K562 (cell line): Measurements from ENCODE around the gene ITLN1. TPM values are rescaled to one million over a fixed set of nuclear protein-coding genes. Genes with fewer than 3 reads are reported as not detected.

Experiments used
- CEBPZ ChIP-seq: fragments of 150-350 bp; IDR thresholded peaks from 2 replicates; pipeline ENCODE4 v1.6.1; 2014; ENCODE audit warnings: low read depth, mild to moderate bottlenecking, low read length, borderline replicate concordance
- FIP1L1 ChIP-seq: fragments of 200-400 bp; formaldehyde crosslinking; IDR thresholded peaks from 2 replicates; pipeline ENCODE4 v1.6.1; 2018; ENCODE audit warnings: mild to moderate bottlenecking, low read depth, low read length; ENCODE audit not compliant: poor library complexity, severe bottlenecking
- JUN ChIP-seq, 2 experiments: sonication (generic) in 1 of 2; formaldehyde crosslinking in 1 of 2; IDR thresholded peaks; 2 replicates each; pipeline versions ENCODE4 v1.6.1 to v1.8.0; 2012 to 2022; ENCODE audit warnings: borderline replicate concordance in 2 of 2, mild to moderate bottlenecking in 2 of 2, improper control_type of control experiment in 1 of 2, low read depth in 1 of 2, low read length in 1 of 2, missing genetic modification reagents in 1 of 2
- NCOA1 ChIP-seq: fragments of 450-650 bp; IDR thresholded peaks from 2 replicates; pipeline ENCODE4 v1.6.1; 2016; ENCODE audit warnings: low read depth
- TBL1XR1 ChIP-seq, 2 experiments: IDR thresholded peaks; 2 replicates each; pipeline ENCODE4 v1.6.1; 2012; ENCODE audit warnings: improper control_type of control experiment in 2 of 2, low read length in 2 of 2, mild to moderate bottlenecking in 1 of 2
- ZNF668 ChIP-seq: fragments of 250-450 bp; sonication (Bioruptor Pico); IDR thresholded peaks from 2 replicates; pipeline ENCODE4 v1.8.0; 2022; ENCODE audit warnings: mild to moderate bottlenecking, inconsistent platforms
- polyA plus RNA-seq, 8 experiments: library from polyadenylated mRNA; depleted of rRNA in 4 of 8; stranded (reverse) in 5 of 8; unstranded in 3 of 8; fragments of >200 nt; fragmentation: Nextera tagmentation in 2 of 8; fragmentation: Illumina TruSeq in 1 of 8; extraction: Ambion mirVana in 2 of 8; extraction: Trizol in 1 of 8; gene quantifications; 2 replicates each; pipeline versions ENCODE4 v1.2.1 to v1.2.3, GENCODE V29; 2011 to 2014; ENCODE audit warnings: inconsistent platforms in 1 of 8, missing spikeins in 1 of 8
- total RNA-seq, 7 experiments: library from RNA; depleted of rRNA in 6 of 7; stranded (reverse); fragments of >200 nt in 6 of 7; fragmentation: Illumina TruSeq in 2 of 7; extraction: Trizol in 2 of 7; gene quantifications; 2 replicates each; pipeline versions ENCODE4 v1.2.1 to v1.2.3, GENCODE V29; 2011 to 2021; ENCODE audit warnings: low replicate concordance in 1 of 7

Gene ITLN1
- total and polyA plus RNA-seq, 9 of the 15 experiments (the other 6 are each of a cell fraction or from before 2014, with no cell fraction given): not detected

- TF ChIP-seq CEBPZ (no peak), FIP1L1 (no peak), TBL1XR1 (IDR thresholded peaks at IDR 0.05; ENCODE audit: low read length in 2 of 2) (no peak), NCOA1 (no peak), JUN (IDR thresholded peaks at IDR 0.05; ENCODE audit: borderline replicate concordance, low read depth, low read length) (no peak), JUN (CRISPR knock-in tag; IDR thresholded peaks at IDR 0.05; ENCODE audit: borderline replicate concordance) (no peak), ZNF668 (no peak)
Measured at GRCh38 chr1:160838888-160839287, 46.1 kb downstream of the ITLN1 start (continued).
